ENCODE results near the gene DAZAP2. TPM values are rescaled to one million over a fixed set of nuclear protein-coding genes. Genes with fewer than 3 reads are reported as not detected.

Gene DAZAP2
- total and polyA plus RNA-seq, 9 of the 15 experiments (the other 6 are each of a cell fraction or from before 2014, with no cell fraction given) = 116 to 668 (median 227) TPM

GRCh38 chr12:51238510-51239334 is at the start of gene DAZAP2 (continued):
- TF ChIP-seq FOXA3 (CRISPR knock-in tag; conservative IDR thresholded peaks at IDR 0.05 in 1 of 2, IDR thresholded peaks at IDR 0.05 in 1 of 2) (0 out of 4 replicates have a peak, but pooled peaks of 1 of the 2 experiments have one; percentile 47), ETV5 (CRISPR knock-in tag; IDR thresholded peaks at IDR 0.05; ENCODE audit: low read depth) (peak; percentile 76), RBM39 (optimal IDR thresholded peaks at IDR 0.05; ENCODE audit: low read depth, low read length) (no peak), ARID1B (IDR thresholded peaks at IDR 0.05) (0 out of 2 replicates have a peak, but pooled peaks have one; percentile 23), ID3 (CRISPR knock-in tag; IDR thresholded peaks at IDR 0.05) (no peak), ID3 (tag; IDR thresholded peaks at IDR 0.05) (0 out of 2 replicates have a peak, but pooled peaks have one; percentile 25), ZNF133 (CRISPR knock-in tag; IDR thresholded peaks at IDR 0.05) (no peak), HEY1 (CRISPR knock-in tag; IDR thresholded peaks at IDR 0.05; ENCODE audit: borderline replicate concordance) (no peak), ELK3 (CRISPR knock-in tag; IDR thresholded peaks at IDR 0.05) (no peak), STAG1 (CRISPR knock-in tag; IDR thresholded peaks at IDR 0.05; ENCODE audit: borderline replicate concordance) (no peak), CUX1 (CRISPR knock-in tag; IDR thresholded peaks at IDR 0.05) (no peak), NFXL1 (CRISPR knock-in tag; IDR thresholded peaks at IDR 0.05) (no peak), EP300 (IDR thresholded peaks at IDR 0.05; ENCODE audit: low read length) (peak; percentile 41; the same call in 1 of the 2 replicates), ZNF785 (CRISPR knock-in tag; IDR thresholded peaks at IDR 0.05) (no peak), ZSCAN29 (IDR thresholded peaks at IDR 0.05) (0 out of 2 replicates have a peak, but pooled peaks have one; percentile 13), DIDO1 (tag; IDR thresholded peaks at IDR 0.05; ENCODE audit: low read depth) (0 out of 2 replicates have a peak, but pooled peaks have one; percentile 29), SP2 (IDR thresholded peaks at IDR 0.05; ENCODE audit: extremely low read depth, low read depth, low read length, poor library complexity, severe bottlenecking) (peak; percentile 88), SPI1 (IDR thresholded peaks at IDR 0.05; ENCODE audit: borderline replicate concordance, low read depth, low read length) (peak; percentile 57), RUNX1 (IDR thresholded peaks at IDR 0.05; ENCODE audit: low read depth) (no peak), ZNF79 (CRISPR knock-in tag; IDR thresholded peaks at IDR 0.05; ENCODE audit: low read depth) (no peak), PRMT5 (CRISPR knock-in tag; IDR thresholded peaks at IDR 0.05) (no peak), MBD2 (IDR thresholded peaks at IDR 0.05; ENCODE audit: borderline replicate concordance, low read depth) (peak; percentile 93), ELF2 (CRISPR knock-in tag; IDR thresholded peaks at IDR 0.05) (peak; percentile 98)

Measured in K562 (cell line).